Trophoblast cell (in vitro differentiated cells and primary cell): ENCODE results near the gene RGSL1.

Experiments
- DNase-seq, 2 donors: peaks; one replicate each; pipeline ENCODE4 v3.0.0-alpha.2; 2016
- H2AFZ ChIP-seq: 2 replicates; pipeline ENCODE4 v1.6.1; 2013; ENCODE audit warnings: low read length, moderate library complexity, mild to moderate bottlenecking; ENCODE audit not compliant: insufficient read depth, poor library complexity
- H2AK5ac ChIP-seq: 2 replicates; pipeline ENCODE4 v1.6.1; 2013; ENCODE audit warnings: mild to moderate bottlenecking, low read length
- H2BK120ac ChIP-seq: 2 replicates; pipeline ENCODE4 v1.6.1; 2013; ENCODE audit warnings: low read length, mild to moderate bottlenecking, moderate library complexity; ENCODE audit not compliant: insufficient read depth, poor library complexity
- H2BK12ac ChIP-seq: 2 replicates; pipeline ENCODE4 v1.6.1; 2013; ENCODE audit warnings: mild to moderate bottlenecking, low read length, moderate library complexity
- H2BK5ac ChIP-seq: 2 replicates; pipeline ENCODE4 v1.6.1; 2013; ENCODE audit warnings: low read length, low read depth, moderate library complexity, mild to moderate bottlenecking; ENCODE audit not compliant: poor library complexity
- H3K14ac ChIP-seq: 2 replicates; pipeline ENCODE4 v1.6.1; 2013; ENCODE audit warnings: mild to moderate bottlenecking, low read length
- H3K18ac ChIP-seq: 2 replicates; pipeline ENCODE4 v1.6.1; 2013; ENCODE audit warnings: mild to moderate bottlenecking, low read length
- H3K23ac ChIP-seq: 2 replicates; pipeline ENCODE4 v1.6.1; 2013; ENCODE audit warnings: low read length
- H3K27ac ChIP-seq: 2 replicates; pipeline ENCODE4 v1.5.1; 2013; ENCODE audit warnings: low read depth, mild to moderate bottlenecking, inconsistent platforms, low read length, moderate library complexity
- H3K27me3 ChIP-seq: 2 replicates; pipeline ENCODE4 v1.6.1; 2013; ENCODE audit warnings: inconsistent platforms, mild to moderate bottlenecking, low read length, moderate library complexity; ENCODE audit not compliant: insufficient read depth
- H3K36me3 ChIP-seq, 2 experiments: 1 replicate in 1 of 2; 2 replicates in 1 of 2; pipeline ENCODE4 v1.6.1; 2013; ENCODE audit warnings: low read length in 2 of 2, mild to moderate bottlenecking in 2 of 2, moderate library complexity in 1 of 2; ENCODE audit not compliant: insufficient read depth in 2 of 2, control insufficient read depth in 1 of 2
- H3K4ac ChIP-seq: 2 replicates; pipeline ENCODE4 v1.6.1; 2013; ENCODE audit warnings: low read depth, mild to moderate bottlenecking, low read length, moderate library complexity
- H3K4me1 ChIP-seq, 2 experiments: 1 replicate in 1 of 2; 2 replicates in 1 of 2; pipeline ENCODE4 v1.6.1; 2013; ENCODE audit warnings: low read length in 2 of 2, mild to moderate bottlenecking in 2 of 2, moderate library complexity in 1 of 2; ENCODE audit not compliant: insufficient read depth in 2 of 2, control insufficient read depth in 1 of 2
- H3K4me2 ChIP-seq: 2 replicates; pipeline ENCODE4 v1.6.1; 2013; ENCODE audit warnings: inconsistent platforms, mild to moderate bottlenecking, low read length, moderate library complexity
- H3K4me3 ChIP-seq: 2 replicates; pipeline ENCODE4 v1.5.1; 2013; ENCODE audit warnings: mild to moderate bottlenecking, low read depth, low read length, inconsistent platforms
- H3K79me1 ChIP-seq: one replicate; pipeline ENCODE4 v1.6.1; 2013; ENCODE audit warnings: low read length
- H3K79me2 ChIP-seq: 2 replicates; pipeline ENCODE4 v1.6.1; 2013; ENCODE audit warnings: low read length, mild to moderate bottlenecking; ENCODE audit not compliant: control insufficient read depth, insufficient read depth, poor library complexity
- H3K9ac ChIP-seq: 2 replicates; pipeline ENCODE4 v1.6.1; 2013; ENCODE audit warnings: mild to moderate bottlenecking, low read length
- H3K9me3 ChIP-seq: 2 replicates; pipeline ENCODE4 v1.6.1; 2013; ENCODE audit warnings: low read depth, mild to moderate bottlenecking, control low read depth, inconsistent platforms, low read length; ENCODE audit not compliant: insufficient read depth
- H4K12ac ChIP-seq: 2 replicates; pipeline ENCODE4 v1.6.1; 2013; ENCODE audit warnings: low read depth, mild to moderate bottlenecking, low read length, moderate library complexity
- H4K8ac ChIP-seq: 2 replicates; pipeline ENCODE4 v1.6.1; 2013; ENCODE audit warnings: low read depth, mild to moderate bottlenecking, low read length, moderate library complexity
- H4K91ac ChIP-seq: one replicate; pipeline ENCODE4 v1.6.1; 2013; ENCODE audit warnings: low read depth, mild to moderate bottlenecking, low read length, moderate library complexity
- WGBS: extraction: QIAGEN DNeasy Blood & Tissue Kit; methylation state at CpG from one replicate; pipeline ENCODE4 v1.1.7; 2013; ENCODE audit warnings: missing lambda C conversion rate; ENCODE audit not compliant: insufficient read length, insufficient coverage; ENCODE audit errors: extremely low coverage; 5-methylcytosine and 5-hydroxymethylcytosine counted together

The RGSL1 gene

GRCh38 chr1:182453631-182454030, 3.7 kb downstream of the RGSL1 start:
- Histone ChIP-seq H2AFZ (no peak overlapping the region), H2BK120ac (no peak overlapping the region), H3K23ac (no peak overlapping the region)

DNA sequence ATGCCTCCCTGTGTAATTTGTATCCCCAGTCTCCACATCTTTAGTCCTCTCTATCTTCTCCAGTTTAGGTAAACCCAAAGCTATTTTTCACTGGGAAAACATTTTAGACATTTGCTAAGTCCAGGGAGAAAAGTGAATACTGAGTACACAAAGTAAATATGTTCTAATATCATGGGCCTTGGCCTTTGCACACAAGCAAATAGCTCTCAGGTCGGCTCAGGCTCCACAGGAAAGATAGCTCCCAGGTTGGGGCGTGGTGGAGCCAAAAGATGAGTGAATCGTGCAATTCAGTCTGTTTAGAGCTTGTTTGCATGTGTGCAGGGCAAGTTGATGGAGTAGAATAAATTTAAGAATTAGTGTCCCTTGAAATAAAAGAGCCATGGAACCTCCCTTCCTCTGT, 7.9 kb downstream of the RGSL1 start:
- H2AK5ac ChIP-seq = no peak overlapping the region
- no peak overlapping the region for H4K91ac ChIP-seq
- H3K36me3 ChIP-seq = no peaks in the 10 kb centered on the region
- H2AFZ ChIP-seq = no peak overlapping the region
- no peak overlapping the region for H4K12ac ChIP-seq
- no peak overlapping the region for H3K14ac ChIP-seq
- no peak overlapping the region for H3K4ac ChIP-seq
- H2BK5ac ChIP-seq = no peak overlapping the region
- no peak overlapping the region for H2BK12ac ChIP-seq
- no peak overlapping the region for H3K4me2 ChIP-seq
- H3K4me1 ChIP-seq = no peaks in the 10 kb centered on the region
- H3K27ac ChIP-seq = no peak overlapping the region
- H3K79me1 ChIP-seq = no peaks in the 10 kb centered on the region
- H3K79me2 ChIP-seq = no peaks in the 10 kb centered on the region
- no peaks in the 10 kb centered on the region for H3K27me3 ChIP-seq
- H3K4me3 ChIP-seq = no peak overlapping the region
- DNase-seq = no peak
- no peaks in the 10 kb centered on the region for H3K9me3 ChIP-seq
- H3K9ac ChIP-seq = no peak overlapping the region
- no peak overlapping the region for H4K8ac ChIP-seq
- no CpG with 5 or more reads among the region's 3 CpGs for WGBS
- H3K18ac ChIP-seq = no peak overlapping the region
- no peak overlapping the region for H3K23ac ChIP-seq
- H2BK120ac ChIP-seq = no peak overlapping the region

More at GRCh38 chr1:182453631-182454030, 3.7 kb downstream of the RGSL1 start:
- Histone ChIP-seq H2BK12ac (no peak overlapping the region), H4K91ac (no peak overlapping the region), H3K4me1 (no peaks in the 10 kb centered on the region), H3K79me1 (no peaks in the 10 kb centered on the region), H3K27me3 (no peaks in the 10 kb centered on the region), H4K8ac (no peak overlapping the region), H3K36me3 (no peaks in the 10 kb centered on the region), H4K12ac (no peak overlapping the region), H3K14ac (no peak overlapping the region), H2AK5ac (no peak overlapping the region), H3K79me2 (no peaks in the 10 kb centered on the region), H3K18ac (no peak overlapping the region), H3K4me3 (no peak overlapping the region), H3K4me2 (no peak overlapping the region), H2BK5ac (no peak overlapping the region), H3K4ac (no peak overlapping the region), H3K9me3 (no peaks in the 10 kb centered on the region), H3K27ac (no peak overlapping the region), H3K9ac (no peak overlapping the region)
- no CpG with 5 or more reads among the region's 7 CpGs for WGBS
- no peak for DNase-seq

GRCh38 chr1:182459949-182460348, 10.0 kb downstream of the RGSL1 start:
- Histone ChIP-seq H2BK120ac (no peak overlapping the region), H3K9me3 (no peaks in the 10 kb centered on the region), H2BK12ac (no peak overlapping the region), H3K4me1 (no peaks in the 10 kb centered on the region), H3K14ac (no peak overlapping the region), H4K91ac (no peak overlapping the region), H4K8ac (no peak overlapping the region), H3K4ac (no peak overlapping the region), H3K27ac (no peak overlapping the region), H3K9ac (no peak overlapping the region), H3K4me2 (no peak overlapping the region), H3K4me3 (no peak overlapping the region), H4K12ac (no peak overlapping the region), H3K79me1 (no peaks in the 10 kb centered on the region), H3K79me2 (no peaks in the 10 kb centered on the region), H3K27me3 (no peaks in the 10 kb centered on the region), H3K36me3 (no peaks in the 10 kb centered on the region), H2BK5ac (no peak overlapping the region), H3K18ac (no peak overlapping the region), H3K23ac (no peak overlapping the region), H2AK5ac (no peak overlapping the region), H2AFZ (no peak overlapping the region)
- no peak for DNase-seq
- no CpG with 5 or more reads among the region's 3 CpGs for WGBS

GRCh38 chr1:182460550-182460951, 10.6 kb downstream of the RGSL1 start:
- Histone ChIP-seq H3K4me1 (no peaks in the 10 kb centered on the region), H3K36me3 (no peaks in the 10 kb centered on the region), H4K8ac (no peak overlapping the region), H3K79me2 (no peaks in the 10 kb centered on the region), H3K79me1 (no peaks in the 10 kb centered on the region), H3K18ac (no peak overlapping the region), H3K27ac (no peak overlapping the region), H2BK12ac (no peak overlapping the region), H3K9ac (no peak overlapping the region), H4K12ac (no peak overlapping the region), H3K27me3 (no peaks in the 10 kb centered on the region), H3K4ac (no peak overlapping the region), H3K9me3 (no peaks in the 10 kb centered on the region), H2BK120ac (no peak overlapping the region), H2AK5ac (no peak overlapping the region), H4K91ac (no peak overlapping the region), H2BK5ac (no peak overlapping the region), H3K23ac (no peak overlapping the region), H2AFZ (no peak overlapping the region), H3K14ac (no peak overlapping the region), H3K4me2 (no peak overlapping the region), H3K4me3 (no peak overlapping the region)
- DNase-seq = peak in 1 of 2 donors; percentile 11
